Measurements from ENCODE around the gene PNMA6E.

The PNMA6E gene

GRCh38 chrX:153382563-153383482 lies 18.3 kb downstream of the PNMA6E start:
- no peak for DNase-seq

- DNase-seq, result peak; percentile 14
These were observed 19.2 kb downstream of the PNMA6E start for GRCh38 chrX:153381684-153382532.

GRCh38 chrX:153380691-153381090 lies 20.5 kb downstream of the PNMA6E start:
- DNase-seq, result no peak

DNA sequence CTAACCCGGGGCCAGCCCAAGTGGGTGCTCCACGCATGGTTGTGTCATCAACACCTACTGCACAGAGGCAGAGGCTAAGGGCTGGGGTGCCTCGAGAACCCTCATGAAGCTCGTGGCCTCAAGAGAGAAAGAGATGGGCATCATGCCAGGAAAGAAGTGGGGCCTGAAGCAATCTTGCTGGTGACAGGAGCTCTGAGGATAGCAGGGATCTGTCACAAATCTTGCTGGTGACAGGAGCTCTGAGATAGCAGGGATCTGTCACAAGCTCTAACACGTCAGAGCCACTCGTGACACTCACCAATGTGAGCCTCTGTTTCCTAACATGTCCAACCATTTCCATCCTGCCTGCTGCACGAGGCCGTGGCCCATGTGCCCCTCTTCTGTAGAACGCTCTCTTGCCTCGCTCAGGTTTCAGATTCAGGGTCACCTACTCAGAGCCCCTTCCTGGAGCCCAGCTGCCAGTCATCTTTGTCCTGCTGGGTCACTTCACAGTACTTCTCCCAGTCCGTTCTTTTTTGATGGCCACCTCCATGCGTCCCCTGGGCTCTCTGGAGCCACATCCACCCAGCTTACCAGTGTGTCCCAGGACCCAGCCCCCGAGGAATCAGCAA lies 21.1 kb downstream of the PNMA6E start:
- DNase-seq, result no peak

DNA sequence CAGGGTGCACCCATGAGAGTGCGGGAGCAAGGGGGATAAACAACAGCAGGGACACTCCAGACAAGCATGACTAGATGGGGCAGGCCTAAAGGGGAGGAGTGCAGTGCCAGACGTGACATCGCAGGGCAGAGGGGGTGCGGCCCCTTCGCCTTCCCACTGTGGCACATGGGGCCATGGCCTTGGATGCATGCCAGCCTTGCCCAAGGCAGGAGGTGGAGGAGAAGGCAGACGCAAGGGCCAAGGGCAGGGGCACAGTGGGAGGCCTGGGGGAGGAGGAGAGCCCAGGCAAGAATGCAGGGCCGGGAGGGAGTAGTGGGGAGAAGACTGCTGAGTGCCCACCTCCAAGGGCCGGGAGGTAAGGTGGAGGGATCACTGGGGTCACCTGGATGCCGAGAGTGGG lies 21.6 kb downstream of the PNMA6E start:
- DNase-seq, result no peak

- DNase-seq, result no peak
These were observed 22.5 kb downstream of the PNMA6E start for GRCh38 chrX:153378607-153379006.

DNA sequence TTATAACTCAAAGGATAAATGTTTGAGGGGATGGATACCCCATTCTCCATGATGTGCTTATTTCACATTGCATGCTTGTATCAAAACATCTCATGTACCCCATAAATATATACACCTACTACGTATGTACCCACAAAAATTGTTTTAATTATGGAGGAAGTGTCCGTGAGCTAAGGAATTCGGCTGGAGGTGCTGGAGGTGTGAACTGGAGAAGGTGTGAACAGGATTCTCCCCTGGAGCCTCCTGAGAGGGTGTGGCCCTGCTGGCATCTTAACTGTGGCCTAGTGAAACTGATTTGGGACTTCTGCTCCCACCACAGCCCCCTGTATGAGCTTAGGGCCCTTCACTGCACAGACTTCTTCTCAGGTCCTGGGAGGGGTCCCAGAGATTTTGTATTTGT lies 23.4 kb downstream of the PNMA6E start:
- no peak for DNase-seq

- DNase-seq, result no peak
These were observed 25.6 kb downstream of the PNMA6E start for GRCh38 chrX:153375571-153375970.

- no peak for DNase-seq
These were observed 26.7 kb downstream of the PNMA6E start for GRCh38 chrX:153374426-153374825.

DNA sequence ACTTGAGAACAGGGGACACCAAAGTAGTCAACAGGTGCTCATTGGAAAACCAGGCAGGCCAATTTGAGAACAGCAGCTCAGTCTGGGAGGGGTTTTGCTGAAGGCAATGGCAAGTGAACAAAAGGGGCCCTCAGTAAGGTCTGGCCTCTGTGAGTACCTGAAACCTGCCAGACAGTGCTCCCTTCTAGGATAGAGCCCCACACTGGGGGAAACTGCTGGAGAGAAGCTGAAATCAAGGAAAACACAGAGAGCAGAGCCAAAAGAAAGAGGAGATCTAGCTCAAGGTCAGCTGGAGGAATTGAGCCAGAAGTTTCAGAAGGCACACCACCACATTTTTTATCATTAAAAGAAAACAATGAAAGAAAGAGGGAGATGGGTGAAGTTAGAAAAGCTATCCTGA lies 28.2 kb downstream of the PNMA6E start:
- DNase-seq, result no peak

- DNase-seq, result no peak
These were observed 29.9 kb downstream of the PNMA6E start for GRCh38 chrX:153371256-153371655.

DNA sequence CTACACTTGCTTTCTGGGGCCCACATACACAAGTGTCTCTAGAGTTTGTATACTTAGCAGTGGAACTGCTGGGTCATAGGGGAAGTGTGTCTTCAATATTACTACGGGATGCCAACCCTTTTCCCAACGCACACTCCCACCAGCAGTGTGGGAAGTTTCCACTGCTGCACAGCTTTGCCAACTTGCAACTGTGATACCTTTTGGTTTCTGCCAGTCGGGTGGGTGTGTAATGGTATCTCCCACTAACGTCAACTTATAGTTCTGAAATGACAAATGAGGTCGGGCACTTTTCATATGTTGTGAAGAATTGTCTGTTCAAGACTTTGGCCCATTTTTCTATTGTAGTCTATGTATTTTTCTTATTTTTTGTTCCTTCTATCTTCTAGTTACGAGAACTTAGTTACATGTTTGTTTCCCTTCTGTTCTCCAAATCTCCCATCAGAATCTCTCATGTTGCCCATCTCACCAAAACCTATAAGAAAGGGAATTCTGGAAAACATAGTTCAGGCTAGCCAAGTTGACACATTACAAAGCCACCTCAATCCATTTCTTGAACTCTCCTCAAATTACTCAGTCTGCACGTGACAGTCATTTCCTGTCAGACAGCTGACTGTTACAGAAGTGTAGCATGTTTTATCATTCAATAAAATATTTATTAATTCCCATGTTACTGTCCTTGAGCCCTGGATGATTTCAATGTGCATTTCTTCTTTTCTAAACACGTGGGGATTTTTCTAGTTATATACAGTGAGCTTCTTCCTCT lies 30.7 kb downstream of the PNMA6E start:
- DNase-seq, result no peak

GRCh38 chrX:153366878-153367538 lies 34.1 kb downstream of the PNMA6E start:
- no peak for DNase-seq

- no peak for DNase-seq
These were observed 35.0 kb downstream of the PNMA6E start for GRCh38 chrX:153366119-153366518.

- DNase-seq, result no peak
These were observed 35.5 kb downstream of the PNMA6E start for GRCh38 chrX:153365670-153366069.

DNA sequence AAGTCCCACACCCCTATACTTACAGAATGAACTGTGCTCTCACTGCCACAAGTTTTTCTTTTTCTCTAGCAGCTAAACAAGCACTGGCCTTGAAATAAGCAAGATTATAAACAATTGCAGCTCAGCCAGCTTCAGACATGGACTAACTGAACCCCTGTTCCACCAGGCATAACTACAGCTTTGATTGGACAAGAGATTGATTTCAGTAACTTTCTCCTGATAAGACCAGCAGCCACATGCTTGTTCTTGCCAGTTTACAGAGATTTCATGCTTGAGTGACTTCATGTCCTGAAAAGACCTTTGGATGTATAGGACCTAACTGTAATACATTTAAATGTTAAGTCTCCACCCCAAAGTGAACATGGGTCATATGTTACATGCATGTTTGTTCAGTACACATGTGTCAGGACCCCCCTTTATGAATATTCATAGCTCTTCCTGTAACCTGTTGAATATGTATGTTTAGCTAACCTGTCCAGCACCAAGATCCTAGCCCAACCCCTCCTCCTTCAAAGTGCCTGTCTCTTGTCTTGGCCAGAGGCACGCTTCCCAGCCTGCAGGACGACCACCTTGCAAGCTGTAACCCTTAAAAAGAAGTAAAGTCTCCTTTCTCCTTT lies 39.3 kb downstream of the PNMA6E start:
- no peak for DNase-seq

DNA sequence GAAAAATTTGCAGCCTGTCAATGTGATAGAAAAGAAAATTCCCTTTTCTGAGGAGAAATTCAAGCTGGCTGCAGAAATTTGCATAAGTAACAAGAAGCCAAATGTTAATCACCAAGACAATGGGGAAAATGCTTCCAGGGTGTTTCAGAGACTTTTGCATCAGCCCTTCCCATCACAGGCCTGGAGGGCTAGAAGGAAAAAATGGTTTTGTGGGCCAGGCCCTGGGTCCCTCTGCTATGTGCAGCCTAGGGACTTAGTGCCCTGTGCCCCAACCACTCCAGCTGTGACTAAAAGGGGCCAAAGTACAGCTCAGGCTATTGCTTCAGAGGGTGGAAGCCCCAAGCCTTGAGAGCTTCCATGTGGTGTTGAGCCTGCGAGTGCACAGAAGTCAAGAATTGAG lies 43.3 kb downstream of the PNMA6E start:
- no peak for DNase-seq

DNA sequence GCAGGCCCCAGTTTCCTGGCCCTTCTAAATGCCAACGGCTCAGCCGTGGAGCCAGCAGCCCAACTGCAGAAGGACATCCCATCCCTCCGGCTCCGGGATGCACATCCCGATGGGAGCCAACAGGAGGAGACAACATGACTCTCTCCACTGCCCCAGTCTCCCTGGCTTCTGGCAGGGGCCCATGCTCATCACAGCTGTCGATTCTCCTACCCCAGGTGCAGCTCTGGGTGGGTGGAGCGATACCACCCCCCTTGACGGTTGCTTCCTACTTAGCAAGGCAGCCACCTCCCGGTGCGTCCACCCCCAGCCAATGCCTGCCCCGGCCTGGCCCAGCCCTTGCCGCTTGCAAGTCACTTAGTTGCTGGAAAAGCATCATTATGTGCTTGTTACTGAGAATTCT lies 47.7 kb downstream of the PNMA6E start:
- DNase-seq, result no peak

- no peak for DNase-seq
These were observed 48.3 kb downstream of the PNMA6E start for GRCh38 chrX:153352858-153353257.

GRCh38 chrX:153351981-153352380 lies 49.2 kb downstream of the PNMA6E start:
- no peak for DNase-seq

DNA sequence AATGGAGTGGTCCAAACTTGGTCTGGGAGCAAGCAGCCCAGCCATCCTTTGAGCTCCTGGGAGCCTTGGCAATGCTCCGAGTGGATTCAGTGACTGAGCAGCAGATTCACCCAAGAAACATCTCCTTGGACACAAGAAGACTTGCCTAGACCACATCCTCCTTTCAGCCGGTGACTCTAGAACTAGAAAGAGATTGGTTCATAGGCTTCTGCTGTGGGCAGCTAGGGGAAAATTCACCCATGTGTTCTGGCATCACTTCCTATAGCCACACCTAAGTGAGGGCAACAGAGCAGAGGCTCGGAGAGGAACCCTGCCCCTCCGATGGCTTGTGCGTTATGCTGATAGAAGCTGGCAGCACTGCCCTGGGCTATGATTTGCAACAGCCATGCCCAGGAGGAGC lies 51.2 kb downstream of the PNMA6E start:
- DNase-seq, result no peak

DNA sequence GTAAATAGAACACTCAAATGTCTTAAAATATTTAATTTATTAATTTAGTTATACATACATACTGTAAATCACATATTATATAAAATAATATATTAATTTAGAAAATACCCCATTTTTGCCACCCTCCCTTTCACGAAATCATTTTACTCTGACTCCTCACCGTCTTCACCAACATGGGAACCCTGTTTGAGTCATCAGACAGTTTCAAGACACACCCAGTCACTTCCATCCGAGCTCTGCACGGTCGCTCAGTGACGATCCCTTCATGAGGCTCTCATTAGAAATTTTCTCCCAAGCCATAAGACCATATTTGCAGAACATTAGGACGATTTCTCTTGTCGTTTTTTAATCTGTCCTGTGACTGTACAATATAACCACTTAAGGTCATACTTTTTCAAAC lies 52.7 kb downstream of the PNMA6E start:
- DNase-seq, result no peak

Measured in activated naive CD4-positive, alpha-beta T cell treated with anti-CD3 and anti-CD28 coated beads, Interleukin-2, amount 50 U/mL, for 16 hours (primary cell).